K562 (cell line): ENCODE data around the gene ANKRD23.

Source experiments
- SAFB2 ChIP-seq: fragments of 200-400 bp; formaldehyde crosslinking; IDR thresholded peaks from 2 replicates; pipeline ENCODE4 v1.6.1; 2018; ENCODE audit warnings: borderline replicate concordance, low read length, low read depth, moderate library complexity; ENCODE audit not compliant: severe bottlenecking
- TF ChIP-seq, protein P1 (sequence below): fragments of 250-450 bp; sonication (Bioruptor Pico); IDR thresholded peaks from 2 replicates; pipeline ENCODE4 v1.5.0; 2021
- TF ChIP-seq, protein P2 (sequence below), 2 experiments: fragments of 450-650 bp in 1 of 2; sonication (generic) in 1 of 2; formaldehyde crosslinking in 1 of 2; IDR thresholded peaks in 1 of 2; conservative IDR thresholded peaks in 1 of 2; 2 replicates each; pipeline versions ENCODE4 v1.6.1 to v1.8.1; 2016 to 2023; ENCODE audit warnings: mild to moderate bottlenecking in 2 of 2, moderate library complexity in 2 of 2, inconsistent platforms in 1 of 2, missing genetic modification reagents in 1 of 2

DNA sequence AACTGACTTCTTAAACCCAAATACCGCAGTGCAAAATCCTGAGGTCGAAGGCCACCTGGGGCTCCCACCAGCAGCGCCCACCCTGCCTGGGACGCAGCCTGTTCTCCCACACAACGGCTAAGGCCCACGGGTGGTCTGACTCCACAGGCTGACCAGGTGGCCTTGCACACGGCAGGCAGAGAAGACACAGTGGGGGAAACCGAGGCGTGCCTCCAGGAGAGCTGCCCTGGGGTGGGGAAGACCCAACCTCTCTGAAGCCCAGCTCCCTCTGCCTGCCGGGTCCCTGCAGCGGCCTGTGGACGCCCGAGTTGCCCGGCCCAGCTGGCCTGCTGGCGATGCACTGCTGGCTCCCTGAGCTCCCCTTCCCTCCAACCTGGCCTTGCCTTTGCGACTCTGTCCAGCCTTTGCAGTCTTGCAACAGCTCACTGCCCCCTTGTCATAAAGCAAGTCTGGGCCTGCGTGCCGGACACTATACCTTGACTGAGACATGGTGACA, 35.8 kb upstream of the ANKRD23 start:
- no peak for TF ChIP-seq SAFB2
- TF ChIP-seq, protein P1, sequence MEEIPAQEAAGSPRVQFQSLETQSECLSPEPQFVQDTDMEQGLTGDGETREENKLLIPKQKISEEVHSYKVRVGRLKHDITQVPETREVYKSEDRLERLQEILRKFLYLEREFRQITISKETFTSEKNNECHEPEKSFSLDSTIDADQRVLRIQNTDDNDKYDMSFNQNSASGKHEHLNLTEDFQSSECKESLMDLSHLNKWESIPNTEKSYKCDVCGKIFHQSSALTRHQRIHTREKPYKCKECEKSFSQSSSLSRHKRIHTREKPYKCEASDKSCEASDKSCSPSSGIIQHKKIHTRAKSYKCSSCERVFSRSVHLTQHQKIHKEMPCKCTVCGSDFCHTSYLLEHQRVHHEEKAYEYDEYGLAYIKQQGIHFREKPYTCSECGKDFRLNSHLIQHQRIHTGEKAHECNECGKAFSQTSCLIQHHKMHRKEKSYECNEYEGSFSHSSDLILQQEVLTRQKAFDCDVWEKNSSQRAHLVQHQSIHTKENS (CRISPR knock-in tag) = no peak
- TF ChIP-seq, protein P2, sequence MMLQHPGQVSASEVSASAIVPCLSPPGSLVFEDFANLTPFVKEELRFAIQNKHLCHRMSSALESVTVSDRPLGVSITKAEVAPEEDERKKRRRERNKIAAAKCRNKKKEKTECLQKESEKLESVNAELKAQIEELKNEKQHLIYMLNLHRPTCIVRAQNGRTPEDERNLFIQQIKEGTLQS (IDR thresholded peaks at IDR 0.05) = no peak
- TF ChIP-seq, protein P2 (CRISPR knock-in tag; conservative IDR thresholded peaks at IDR 0.05) = no peak
